ENCODE data around the gene MYRIP.

The MYRIP gene

GRCh38 chr3:40299721-40300335 is 490.4 kb downstream of the MYRIP start:
- H3K9me3 ChIP-seq (ENCODE audit: control insufficient read depth, insufficient read depth, low read length), result no peaks in the 10 kb centered on the region
- H3K4me3 ChIP-seq (ENCODE audit: low read length), result no peak overlapping the region
- H3K27me3 ChIP-seq (ENCODE audit: control insufficient read depth, low read length), result no peaks in the 10 kb centered on the region
- H3F3A ChIP-seq (ENCODE audit: control insufficient read depth, insufficient read depth), result no peaks in the 10 kb centered on the region
- no peaks in the 10 kb centered on the region for H3K9me2 ChIP-seq (replicated peaks; ENCODE audit: control insufficient read depth, low read length)
- H3K4me1 ChIP-seq (ENCODE audit: control insufficient read depth, low read length), result no peaks in the 10 kb centered on the region
- no peak for TF ChIP-seq EZH2phosphoT487 (IDR thresholded peaks at IDR 0.05; ENCODE audit: borderline replicate concordance, low read length)
- TF ChIP-seq CTCF (IDR thresholded peaks at IDR 0.05; ENCODE audit: low read depth, low read length, poor library complexity, severe bottlenecking), result no peak
- no peak overlapping the region for H3K27ac ChIP-seq (ENCODE audit: low read depth, low read length)
- no peak overlapping the region for H3K4me2 ChIP-seq (ENCODE audit: low read length)
- no peaks in the 10 kb centered on the region for H4K20me1 ChIP-seq (ENCODE audit: control insufficient read depth, insufficient read depth, low read depth, low read length)
- H3K36me3 ChIP-seq (ENCODE audit: control insufficient read depth, low read length), result no peaks in the 10 kb centered on the region
- H3K79me2 ChIP-seq (ENCODE audit: control insufficient read depth, low read length), result no peaks in the 10 kb centered on the region

GRCh38 chr3:40302784-40303183 is 493.4 kb downstream of the MYRIP start:
- Histone ChIP-seq H3K9me2 (replicated peaks; ENCODE audit: control insufficient read depth, low read length) (no peaks in the 10 kb centered on the region), H3K4me3 (ENCODE audit: low read length) (no peak overlapping the region), H3K36me3 (ENCODE audit: control insufficient read depth, low read length) (no peaks in the 10 kb centered on the region), H3K9me3 (ENCODE audit: control insufficient read depth, insufficient read depth, low read length) (no peaks in the 10 kb centered on the region), H3K27me3 (ENCODE audit: control insufficient read depth, low read length) (no peaks in the 10 kb centered on the region), H3K4me2 (ENCODE audit: low read length) (no peak overlapping the region), H3F3A (ENCODE audit: control insufficient read depth, insufficient read depth) (no peaks in the 10 kb centered on the region), H3K27ac (ENCODE audit: low read depth, low read length) (no peak overlapping the region), H4K20me1 (ENCODE audit: control insufficient read depth, insufficient read depth, low read depth, low read length) (no peaks in the 10 kb centered on the region), H3K79me2 (ENCODE audit: control insufficient read depth, low read length) (no peaks in the 10 kb centered on the region), H3K4me1 (ENCODE audit: control insufficient read depth, low read length) (no peaks in the 10 kb centered on the region)
- no peak for TF ChIP-seq CTCF (IDR thresholded peaks at IDR 0.05; ENCODE audit: low read depth, low read length, poor library complexity, severe bottlenecking)
- no peak for TF ChIP-seq EZH2phosphoT487 (IDR thresholded peaks at IDR 0.05; ENCODE audit: borderline replicate concordance, low read length)

GRCh38 chr3:40304352-40304751 is 494.9 kb downstream of the MYRIP start:
- H3K9me3 ChIP-seq (ENCODE audit: control insufficient read depth, insufficient read depth, low read length), result no peaks in the 10 kb centered on the region
- H3F3A ChIP-seq (ENCODE audit: control insufficient read depth, insufficient read depth), result no peaks in the 10 kb centered on the region
- TF ChIP-seq CTCF (IDR thresholded peaks at IDR 0.05; ENCODE audit: low read depth, low read length, poor library complexity, severe bottlenecking) (no peak), EZH2phosphoT487 (IDR thresholded peaks at IDR 0.05; ENCODE audit: borderline replicate concordance, low read length) (no peak)
- H3K9me2 ChIP-seq (replicated peaks; ENCODE audit: control insufficient read depth, low read length), result no peaks in the 10 kb centered on the region
- no peaks in the 10 kb centered on the region for H3K27me3 ChIP-seq (ENCODE audit: control insufficient read depth, low read length)
- H3K4me3 ChIP-seq (ENCODE audit: low read length), result no peak overlapping the region
- H3K36me3 ChIP-seq (ENCODE audit: control insufficient read depth, low read length), result no peaks in the 10 kb centered on the region; the same call in 1 of the 2 replicates
- peaks cover 8% of the 10 kb centered on the region for H3K4me1 ChIP-seq (ENCODE audit: control insufficient read depth, low read length)
- H3K27ac ChIP-seq (ENCODE audit: low read depth, low read length), result no peak overlapping the region
- H4K20me1 ChIP-seq (ENCODE audit: control insufficient read depth, insufficient read depth, low read depth, low read length), result no peaks in the 10 kb centered on the region
- H3K79me2 ChIP-seq (ENCODE audit: control insufficient read depth, low read length), result 0 out of 2 replicates have a peak, but pooled peaks cover 4% of the 10 kb centered on the region
- no peak overlapping the region for H3K4me2 ChIP-seq (ENCODE audit: low read length)

Measured in DOHH2 (cell line).